ENCODE measurements around the gene EVI5L.

The EVI5L gene

DNA sequence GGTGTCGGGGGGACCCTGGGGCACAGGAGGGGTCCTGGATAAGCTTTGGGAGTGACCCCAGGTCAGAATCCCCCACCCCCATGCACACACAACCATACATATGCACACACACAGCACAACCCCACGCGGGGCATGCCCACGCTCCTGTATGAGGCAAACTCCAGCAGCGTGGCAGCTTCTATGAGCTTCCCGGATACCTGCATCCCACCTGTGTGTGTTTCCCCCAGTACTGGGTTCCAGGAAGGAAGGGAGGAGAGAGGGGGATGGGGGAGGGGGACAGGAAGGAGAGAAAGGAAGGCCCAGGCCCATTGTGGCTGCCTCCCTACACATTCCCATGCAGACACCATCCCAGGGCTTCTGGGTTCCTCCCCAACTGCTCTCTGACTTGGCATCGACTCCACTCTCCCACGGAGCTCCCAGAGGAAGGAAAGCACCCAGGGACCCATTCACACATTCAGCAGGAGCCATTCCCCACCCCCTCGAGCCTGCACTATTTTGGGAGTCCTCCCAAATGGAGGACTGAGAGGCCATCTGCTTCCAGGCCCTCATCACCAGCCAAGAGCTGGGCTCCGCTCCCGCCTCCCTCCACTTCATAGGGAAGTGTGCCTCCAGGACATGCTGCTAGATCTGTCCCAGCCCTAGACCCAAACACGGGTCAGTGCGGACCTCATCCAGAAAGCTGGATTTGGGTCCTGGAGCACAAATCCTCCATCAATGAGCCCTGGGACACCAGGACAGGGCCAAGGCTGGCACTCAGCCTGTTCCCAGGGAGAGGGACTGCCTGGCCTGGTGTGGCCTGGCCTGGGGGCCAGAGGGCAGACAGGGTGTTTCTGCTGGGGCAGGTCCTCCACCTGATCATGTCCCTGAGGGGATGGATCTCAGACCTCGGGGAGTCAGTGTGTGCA lies 30.9 kb downstream of the EVI5L start:
- DNase-seq (ENCODE audit: low spot score), result no peak

DNA sequence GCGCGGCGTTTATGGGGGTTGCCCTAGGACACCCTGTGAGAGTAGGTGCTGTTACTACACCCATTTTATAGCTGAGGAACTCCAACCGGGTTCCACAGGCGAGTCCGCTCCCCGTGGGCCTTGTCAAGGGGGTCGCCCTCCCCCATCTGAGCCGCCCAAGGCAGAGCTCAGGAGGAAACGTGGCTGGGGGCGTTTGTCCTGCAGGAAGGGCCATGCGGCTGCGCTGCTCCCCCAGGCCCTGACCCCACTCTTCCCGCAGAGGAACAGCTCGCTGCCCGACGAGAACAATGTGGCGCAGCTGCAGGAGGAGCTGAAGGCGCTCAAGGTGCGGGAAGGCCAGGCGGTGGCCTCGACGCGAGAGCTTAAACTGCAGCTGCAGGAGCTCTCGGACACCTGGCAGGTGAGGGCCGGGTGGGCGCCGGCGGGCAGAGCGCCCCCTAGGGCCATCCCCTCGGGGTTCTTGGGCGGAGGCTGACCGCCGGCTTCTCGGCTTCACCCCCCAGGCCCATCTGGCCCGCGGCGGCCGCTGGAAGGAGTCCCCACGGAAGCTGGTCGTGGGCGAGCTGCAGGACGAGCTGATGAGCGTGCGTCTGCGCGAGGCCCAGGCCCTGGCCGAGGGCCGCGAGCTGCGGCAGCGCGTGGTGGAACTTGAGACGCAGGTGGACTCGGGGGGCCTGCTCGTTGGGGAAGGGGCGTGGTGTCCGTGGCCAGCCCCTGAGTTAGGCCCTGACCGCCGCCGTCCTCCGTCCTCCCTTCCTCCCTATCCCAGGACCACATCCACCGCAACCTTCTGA lies 31.8 kb downstream of the EVI5L start:
- no peak for DNase-seq (ENCODE audit: low spot score)

DNA sequence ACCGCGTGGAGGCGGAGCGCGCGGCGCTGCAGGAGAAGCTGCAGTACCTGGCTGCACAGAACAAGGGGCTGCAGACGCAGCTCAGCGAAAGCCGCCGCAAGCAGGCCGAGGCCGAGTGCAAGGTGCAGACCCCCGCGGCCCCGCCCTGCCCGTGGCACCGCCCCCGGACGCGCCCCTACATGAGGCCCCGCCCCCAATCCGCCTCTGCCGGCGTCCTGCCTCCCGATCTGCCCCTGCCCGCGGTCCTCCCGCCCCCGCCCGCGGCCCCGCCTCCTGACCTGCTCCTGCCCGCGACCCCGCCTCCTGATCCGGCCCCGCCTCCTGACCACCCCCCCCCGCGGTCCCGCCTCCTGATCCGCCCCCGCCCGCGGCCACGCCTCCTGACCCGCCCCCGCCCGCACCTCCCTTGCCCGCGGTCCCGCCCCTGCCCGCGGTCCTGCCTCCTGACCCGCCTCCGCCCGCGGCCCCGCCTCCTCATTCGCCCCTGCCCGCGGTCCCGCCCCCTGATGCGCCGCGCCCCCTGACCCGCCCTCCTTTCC lies 32.5 kb downstream of the EVI5L start:
- DNase-seq (ENCODE audit: low spot score), result peak; percentile 41

DNA sequence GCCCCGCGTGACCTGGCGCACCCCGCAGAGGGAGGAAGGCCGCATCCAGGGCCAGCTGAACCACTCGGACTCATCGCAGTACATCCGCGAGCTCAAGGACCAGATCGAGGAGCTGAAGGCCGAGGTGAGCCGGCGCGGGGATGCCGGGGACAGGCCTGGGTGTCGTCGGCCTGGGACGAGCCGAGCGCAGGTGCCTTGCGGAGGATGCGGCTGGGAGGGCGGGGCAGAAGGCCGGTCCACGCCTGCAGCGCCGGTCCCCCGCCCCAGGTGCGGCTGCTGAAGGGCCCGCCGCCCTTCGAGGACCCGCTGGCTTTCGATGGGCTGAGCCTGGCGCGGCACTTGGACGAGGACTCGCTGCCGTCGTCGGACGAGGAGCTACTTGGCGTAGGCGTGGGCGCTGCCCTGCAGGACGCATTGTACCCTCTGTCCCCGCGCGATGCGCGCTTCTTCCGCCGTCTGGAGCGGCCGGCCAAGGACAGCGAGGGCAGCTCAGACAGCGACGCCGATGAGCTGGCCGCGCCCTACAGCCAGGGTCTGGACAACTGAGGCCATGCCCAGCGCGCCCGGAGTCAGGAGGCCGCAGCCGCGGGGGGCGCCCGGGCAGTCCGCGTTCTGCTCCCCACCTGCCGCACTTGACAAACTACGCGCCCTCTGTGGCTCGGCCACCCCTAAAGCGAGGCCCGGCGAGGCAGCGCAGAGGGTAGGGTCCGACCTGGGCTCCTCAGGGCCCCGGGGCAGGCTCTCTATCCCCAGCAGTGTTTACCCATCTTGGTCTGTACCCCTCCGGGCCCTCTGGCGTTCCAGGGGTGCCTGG lies 33.3 kb downstream of the EVI5L start:
- no peak for DNase-seq (ENCODE audit: low spot score)

DNA sequence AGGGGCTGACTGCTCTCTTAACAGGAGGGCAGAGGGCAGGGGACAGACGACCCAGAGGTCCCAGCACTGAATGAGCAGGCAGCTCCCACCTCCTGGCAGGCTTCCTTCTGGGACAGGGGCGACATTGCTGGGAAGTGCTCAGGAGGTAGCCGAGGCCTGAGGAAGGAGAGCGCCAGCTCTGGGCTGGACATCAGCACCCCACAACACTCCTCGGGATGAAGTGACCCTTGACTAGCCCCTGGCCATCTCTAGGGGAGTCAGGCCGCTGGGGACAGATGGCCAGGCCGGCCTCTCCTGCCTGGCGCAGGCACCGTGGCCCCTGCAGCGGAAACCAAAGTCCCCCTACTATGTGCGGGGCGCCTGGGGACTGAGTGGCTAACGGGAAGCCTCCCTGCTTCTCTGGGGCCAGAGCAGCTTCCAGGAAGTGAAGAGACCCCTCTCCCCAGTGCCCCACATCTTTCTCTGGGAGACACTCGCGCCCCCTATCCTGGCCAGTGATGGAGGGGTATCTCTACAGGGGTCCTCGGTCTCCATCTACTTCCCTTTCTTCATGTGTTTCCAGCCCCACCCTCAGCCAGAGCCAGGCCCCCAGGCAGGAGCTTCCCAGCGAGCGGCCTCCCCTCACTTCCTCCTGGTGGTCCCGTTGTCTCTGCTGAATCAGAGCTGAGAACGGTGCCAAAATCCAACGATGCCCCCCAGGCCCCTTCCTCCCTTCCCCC lies 34.1 kb downstream of the EVI5L start:
- DNase-seq (ENCODE audit: low spot score), result no peak

DNA sequence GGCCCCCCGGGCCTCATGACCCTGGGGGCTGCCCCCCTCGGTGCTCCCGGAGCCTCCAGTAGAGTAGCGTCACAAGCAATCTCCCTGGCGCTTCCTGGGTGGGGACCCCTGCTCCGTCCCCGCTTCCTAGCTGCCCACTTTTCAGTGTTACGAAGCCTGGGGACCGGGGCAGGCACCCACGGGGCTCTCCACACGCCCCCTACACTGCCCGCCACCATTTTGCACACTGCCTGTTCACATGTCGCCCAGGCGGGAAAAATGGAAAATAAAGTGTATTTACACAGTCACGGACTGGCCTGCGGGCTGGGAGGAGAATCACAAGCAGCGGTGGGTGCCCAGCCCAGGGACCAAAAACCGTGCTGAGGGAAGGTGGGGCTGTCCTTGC lies 34.7 kb downstream of the EVI5L start:
- no peak for DNase-seq (ENCODE audit: low spot score)

DNA sequence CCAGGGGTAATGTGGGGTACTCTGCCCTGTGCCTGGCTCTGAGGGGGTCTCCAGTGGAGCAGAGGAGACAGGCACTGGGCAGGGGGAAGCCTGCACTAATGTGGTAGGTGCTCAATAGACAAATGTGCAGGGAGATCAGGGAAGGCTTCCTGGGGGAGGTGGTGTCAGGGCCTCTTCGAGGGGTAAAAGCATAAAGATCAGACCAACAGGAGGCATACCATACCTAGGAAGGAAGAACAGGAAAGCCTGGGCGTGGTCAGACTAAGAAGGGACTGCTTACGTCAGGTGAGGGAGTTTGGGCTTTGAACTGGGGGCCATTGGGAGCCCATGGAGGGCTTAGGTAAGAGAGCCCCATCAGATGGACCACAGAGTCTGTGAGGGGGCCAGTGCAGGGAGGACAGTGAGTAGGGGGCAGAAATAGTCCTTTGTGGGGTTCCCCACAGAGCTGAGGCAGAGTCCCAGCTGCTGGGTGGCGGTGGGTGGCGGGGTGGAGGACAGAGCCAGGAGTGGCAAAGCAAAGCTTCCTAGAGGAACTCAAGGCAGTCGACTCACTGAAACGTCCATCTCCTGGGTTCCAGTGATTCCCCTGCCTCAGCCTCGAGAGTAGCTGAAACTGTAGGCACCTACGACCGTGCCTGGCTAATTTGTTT lies 35.4 kb downstream of the EVI5L start:
- no peak for DNase-seq (ENCODE audit: low spot score)

DNA sequence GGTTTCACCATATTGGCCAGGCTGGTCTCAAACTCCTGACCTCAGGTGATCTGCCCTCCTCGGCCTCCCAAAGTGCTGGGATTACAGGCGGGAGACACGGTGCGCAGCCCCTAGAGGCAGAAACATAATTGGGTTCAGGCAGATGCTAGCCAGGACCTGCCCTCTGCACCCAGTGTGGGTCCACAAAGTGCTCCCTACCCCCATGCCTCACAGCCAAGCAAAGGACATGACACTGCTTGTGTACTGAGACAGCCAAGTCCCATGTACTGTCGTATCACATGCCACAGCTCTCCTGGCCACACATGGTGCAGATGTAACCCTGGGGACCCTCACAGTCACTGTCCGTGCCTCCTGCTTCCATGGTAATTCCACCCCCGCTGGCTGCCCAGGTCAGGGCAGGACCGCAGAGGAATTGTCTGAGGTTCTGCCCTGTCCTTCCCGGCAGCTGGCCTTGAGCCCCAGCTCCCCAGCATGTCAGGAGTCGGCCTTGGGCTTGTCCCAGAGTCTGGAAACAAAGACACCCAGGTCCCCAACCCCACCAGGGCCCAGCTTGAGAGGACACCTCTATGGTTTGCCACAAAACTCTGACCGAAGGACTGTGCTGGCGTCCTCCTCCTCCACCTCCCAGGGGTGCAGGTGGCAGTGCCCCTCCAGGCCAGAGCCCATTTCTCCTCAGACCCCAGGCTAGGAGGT lies 36.5 kb downstream of the EVI5L start:
- no peak for DNase-seq (ENCODE audit: low spot score)

DNA sequence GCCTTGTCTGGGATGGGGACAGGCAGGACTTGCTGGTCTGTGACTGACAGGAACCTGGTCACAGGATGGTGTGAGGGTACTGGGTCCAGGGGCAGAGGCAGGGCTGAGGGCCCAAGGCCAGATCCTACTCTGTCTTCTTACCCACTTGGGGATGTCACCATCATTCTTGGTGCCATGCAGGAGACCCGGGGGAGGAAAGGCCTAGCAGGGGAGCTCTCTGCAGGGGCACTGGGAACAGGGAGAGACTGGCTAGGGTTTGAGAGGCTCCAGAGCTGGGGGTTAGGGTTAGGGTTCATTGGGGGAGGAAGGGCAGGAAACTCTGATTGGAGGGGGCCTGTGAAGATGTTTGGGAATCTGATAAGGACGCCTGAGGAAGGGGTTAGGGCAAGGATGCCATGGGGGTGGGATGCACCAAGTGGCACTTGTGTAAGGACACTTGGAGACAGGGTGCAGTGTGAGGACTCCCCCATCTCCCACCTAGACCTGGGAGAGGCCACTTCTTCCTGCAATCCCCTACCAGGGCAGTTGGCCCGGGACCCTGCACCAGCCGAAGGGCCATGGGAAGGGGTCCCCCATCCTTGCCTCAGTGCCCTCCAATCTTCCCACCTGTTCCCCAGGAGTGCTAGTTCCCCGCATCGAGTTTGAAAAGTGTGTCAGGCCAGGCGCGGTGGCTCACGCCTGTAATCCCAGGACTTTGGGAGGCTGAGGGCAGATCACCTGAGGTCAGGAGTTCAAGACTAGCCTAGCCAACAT lies 37.2 kb downstream of the EVI5L start:
- no peak for DNase-seq (ENCODE audit: low spot score)

DNA sequence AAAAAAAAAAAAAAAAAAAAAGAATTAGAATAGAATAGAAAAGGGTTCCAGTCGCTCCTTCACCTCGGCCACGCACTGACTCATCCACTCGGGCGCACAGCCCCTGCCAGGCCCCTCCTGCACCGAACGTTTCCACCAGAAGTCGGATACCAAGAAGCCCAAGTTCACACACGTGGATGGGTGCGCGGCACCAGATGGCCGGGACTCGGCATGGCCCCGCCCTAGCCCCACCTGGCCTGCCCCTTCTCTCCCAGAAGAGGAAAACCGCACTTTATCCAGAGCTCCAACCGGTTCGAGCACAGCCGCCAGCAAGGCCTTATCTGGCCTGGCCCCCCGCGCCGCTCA lies 38.3 kb downstream of the EVI5L start:
- no peak for DNase-seq (ENCODE audit: low spot score)

DNA sequence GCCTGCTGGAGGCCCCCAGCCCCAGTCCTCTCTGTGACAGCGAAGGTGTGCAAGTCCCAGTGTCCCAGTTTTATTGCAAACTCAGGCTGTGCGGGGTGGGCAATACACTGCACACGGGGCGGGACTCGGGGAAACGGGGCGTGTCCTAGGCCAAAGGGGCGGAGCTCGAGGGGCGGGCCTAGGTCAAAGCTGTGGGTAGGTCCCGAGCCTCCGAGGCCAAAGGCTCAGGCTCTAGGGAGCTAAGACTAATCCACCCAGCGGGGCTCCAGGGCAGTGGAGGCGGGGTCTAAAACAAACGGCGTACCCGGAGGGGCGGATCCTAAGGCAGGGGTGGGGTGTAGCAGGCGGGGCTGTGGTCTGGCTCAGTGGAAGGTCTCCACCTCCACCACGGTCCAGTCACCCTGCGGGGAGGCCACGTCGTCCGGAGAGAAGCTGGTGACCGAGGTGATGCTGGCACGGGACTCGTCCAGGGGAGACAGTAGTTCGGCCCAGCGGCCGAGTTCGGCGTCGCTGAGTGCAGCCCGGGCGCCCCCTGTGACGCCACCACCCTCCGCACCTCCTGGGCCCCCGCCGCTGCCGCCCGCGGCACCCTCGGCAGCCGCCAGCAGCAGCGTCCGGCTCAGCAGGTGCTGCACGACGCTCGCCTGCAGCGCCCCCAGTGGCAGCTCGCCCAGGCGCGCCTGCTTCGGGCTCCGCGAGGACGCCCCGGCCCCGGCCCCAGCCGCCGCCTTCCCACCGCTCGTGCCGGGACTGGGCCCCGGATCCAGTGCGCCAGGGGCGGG lies 38.8 kb downstream of the EVI5L start:
- DNase-seq (ENCODE audit: low spot score), result peak; percentile 74

DNA sequence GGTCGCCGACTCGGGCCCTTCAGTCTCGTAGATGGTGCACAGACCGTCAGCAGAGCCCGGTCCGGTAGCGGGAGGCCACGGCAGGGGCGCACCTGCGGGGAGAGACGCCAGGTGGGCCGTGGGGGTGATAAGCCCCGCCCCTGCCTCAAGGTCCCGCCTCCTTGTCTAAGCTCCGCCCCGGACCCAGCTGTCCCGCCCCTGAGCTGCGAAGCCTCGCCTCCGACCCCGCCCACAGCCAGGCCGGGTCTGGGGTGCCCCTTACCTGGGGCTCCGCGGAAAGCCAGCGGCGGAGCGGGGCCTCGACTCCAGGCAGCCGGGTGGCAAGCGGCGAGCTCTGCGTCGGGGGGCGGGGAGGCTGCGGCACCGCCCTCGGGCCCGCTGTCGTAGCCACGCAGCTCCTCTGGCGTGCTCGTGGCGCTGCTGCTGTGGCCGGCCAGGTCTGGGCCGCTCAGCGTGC lies 39.5 kb downstream of the EVI5L start:
- peak; percentile 73 for DNase-seq (ENCODE audit: low spot score)

DNA sequence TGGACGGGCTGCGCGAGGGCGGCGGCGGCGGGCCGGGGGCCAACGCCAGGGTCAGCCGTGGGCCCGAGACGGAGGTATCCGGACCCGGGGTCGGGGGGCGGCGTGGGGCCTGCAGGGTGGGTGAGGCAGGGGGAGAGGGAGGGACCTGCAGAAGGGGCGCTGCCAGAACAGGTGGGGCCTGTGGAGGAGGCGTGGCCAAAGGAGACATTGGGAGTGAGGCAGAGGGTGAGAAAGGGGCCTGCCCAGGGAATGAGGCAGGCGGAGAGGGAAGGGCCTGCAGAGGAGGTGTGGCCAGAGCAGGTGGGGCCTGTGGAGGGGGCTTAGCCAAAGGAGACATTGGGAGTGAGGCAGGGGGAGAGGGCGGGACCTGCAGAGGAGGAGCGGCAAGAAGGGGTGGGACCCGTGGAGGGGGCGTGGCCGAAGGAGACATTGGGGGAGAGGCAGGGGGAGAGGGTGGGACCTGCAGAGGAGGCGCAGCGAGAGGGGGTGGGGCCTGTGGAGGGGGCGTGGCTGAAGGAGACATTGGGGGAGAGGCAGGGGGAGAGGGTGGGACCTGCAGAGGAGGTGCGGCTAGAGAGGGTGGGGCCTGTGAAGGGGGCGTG lies 40.0 kb downstream of the EVI5L start:
- peak; percentile 72 for DNase-seq (ENCODE audit: low spot score)

DNA sequence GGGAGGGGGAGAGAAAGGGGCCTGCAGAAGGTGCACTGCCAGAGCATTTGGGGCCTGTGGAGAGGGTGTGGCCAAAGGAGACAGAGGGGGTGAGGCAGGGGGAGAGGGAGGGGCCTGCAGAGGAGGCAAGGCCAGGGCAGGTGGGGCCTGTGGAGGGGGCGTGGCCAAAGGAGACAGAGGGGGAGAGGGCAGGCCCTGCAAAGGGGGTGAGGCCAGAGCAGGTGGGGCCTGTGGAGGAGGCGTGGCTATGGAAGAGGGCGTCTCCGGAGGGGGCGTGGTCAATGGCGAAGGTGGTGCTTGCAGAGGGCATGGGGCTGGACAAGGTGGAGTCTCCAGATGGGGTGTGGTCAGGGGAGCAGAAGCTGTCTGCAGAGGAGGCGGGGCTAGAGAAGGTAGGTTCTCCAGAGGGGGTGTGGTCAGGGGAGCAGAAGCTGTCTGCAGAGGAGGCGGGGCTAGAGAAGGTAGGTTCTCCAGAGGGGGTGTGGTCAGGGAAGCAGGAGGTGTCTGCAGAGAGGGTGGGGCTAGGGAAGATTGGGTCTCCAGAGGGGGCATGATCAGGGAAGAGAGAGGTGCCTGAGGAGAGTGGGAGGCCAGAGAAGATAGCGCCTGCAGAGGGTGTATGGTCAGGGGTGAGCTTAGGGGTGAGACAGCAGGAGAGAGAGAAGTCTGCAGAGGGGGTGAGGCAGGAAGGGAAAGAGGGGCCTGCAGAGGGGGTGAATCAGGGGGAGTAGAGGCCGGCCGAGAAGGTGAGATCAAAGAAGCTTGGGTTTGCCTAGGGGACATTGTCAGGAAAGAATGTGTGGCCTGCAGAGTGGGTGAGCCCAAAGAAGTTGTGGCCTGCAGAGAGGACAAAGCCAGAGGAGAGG lies 40.8 kb downstream of the EVI5L start:
- DNase-seq (ENCODE audit: low spot score), result peak; percentile 85

DNA sequence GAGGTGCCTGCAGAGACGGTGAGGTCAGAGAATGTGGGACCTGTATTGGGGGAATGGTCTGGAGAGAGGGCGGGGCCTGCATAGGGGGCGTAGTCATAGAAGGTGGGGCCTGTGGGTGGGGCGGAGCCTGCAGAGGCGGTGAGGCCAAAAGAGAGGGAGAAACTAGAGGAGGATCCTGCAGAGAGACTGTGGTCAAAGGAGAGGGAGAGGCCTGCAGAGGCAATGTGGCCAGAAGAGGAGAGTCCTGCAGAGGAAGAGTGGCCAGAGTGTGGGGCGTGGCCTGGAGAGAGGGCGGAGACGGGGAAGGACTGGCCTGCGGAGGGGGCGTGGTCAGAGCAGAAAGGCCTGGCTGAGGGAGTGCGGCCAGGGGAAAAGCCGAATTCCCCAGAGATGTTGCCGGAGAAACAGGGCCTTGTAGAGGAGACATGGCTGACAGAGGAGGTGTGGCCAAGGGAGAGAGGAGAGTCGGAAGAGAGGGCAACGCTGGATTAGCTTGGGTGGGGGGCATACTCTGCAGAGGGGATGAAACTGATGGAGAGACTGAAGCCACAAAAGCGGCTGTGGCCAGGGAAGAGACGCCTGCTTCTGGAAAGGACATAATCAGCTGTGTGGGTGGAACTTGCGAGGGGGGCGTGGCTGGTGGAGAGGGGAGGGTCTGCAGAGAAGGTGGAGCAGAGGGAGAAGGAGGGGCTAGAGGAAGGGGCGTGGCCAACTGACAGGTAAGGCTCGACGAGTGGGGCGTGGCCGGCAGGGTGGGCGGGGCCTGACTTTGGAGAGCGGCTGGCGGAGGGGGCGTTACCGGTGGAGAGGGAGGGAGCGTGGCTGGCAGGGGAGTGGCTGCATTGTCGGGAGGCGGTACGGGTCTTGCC lies 41.7 kb downstream of the EVI5L start:
- DNase-seq (ENCODE audit: low spot score), result peak; percentile 84

Measured in hematopoietic multipotent progenitor cell treated with erythropoietin and hydrocortisone succinate and interleukin-3 and kit ligand, for 17 days (in vitro differentiated cells).